ENCODE results near the gene BRI3.
"Not testable (repeated sequence)": the region's sequence is repeated elsewhere in the genome, so short reads cannot be mapped to it uniquely, and the experiment has no call there.

BRI3 gene

DNA sequence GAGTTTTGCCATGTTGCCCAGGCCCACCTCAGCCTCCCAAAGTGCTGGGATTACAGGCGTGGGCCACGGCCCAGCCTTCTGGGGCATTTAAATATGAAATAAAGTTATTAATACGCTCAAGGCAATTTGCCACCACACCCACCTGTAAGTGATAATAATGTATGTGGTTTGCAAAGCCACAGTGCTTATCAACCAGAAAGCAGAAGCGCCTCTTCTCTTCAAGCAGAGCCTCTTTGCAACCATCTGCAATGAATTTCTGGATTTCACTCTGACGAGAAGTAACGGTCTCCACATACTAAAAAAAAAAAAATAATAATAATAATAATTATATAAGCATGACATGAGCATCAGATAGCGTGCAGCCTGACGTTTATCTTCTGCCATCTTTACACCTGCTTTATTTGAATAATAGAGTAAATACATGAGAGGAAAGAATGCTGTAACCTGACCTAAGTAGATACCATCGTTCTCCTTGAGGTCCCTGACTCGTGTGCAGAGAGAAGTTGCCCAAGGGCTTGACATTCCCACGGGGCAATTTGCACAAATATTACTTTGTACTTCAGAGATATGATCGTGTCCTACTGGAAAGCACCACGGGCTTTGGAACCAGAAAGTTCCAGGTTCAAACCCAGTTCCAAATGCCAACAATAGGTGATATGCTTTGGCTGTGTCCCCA is 34.0 kb downstream of the BRI3 start:
- H3K27me3 ChIP-seq (ENCODE audit: control insufficient read depth in 1 of 2, insufficient read depth in 2 of 2, low read length in 2 of 2): no peaks in the 10 kb centered on the region
- H3K4me1 ChIP-seq (ENCODE audit: control insufficient read depth, insufficient read depth, low read length): no peaks in the 10 kb centered on the region
- H3K9ac ChIP-seq (ENCODE audit: low read length in 2 of 2): no peak overlapping the region
- no peak overlapping the region for H3K4me3 ChIP-seq (ENCODE audit: low read length in 2 of 2)
- no peaks in the 10 kb centered on the region for H3K9me3 ChIP-seq (ENCODE audit: control insufficient read depth in 2 of 2, low read length in 2 of 2)
- no peak overlapping the region for H3K27ac ChIP-seq (ENCODE audit: low read length)
- no peaks in the 10 kb centered on the region for H3K36me3 ChIP-seq (ENCODE audit: control insufficient read depth in 2 of 2, insufficient read depth in 2 of 2, low read length in 2 of 2)

DNA sequence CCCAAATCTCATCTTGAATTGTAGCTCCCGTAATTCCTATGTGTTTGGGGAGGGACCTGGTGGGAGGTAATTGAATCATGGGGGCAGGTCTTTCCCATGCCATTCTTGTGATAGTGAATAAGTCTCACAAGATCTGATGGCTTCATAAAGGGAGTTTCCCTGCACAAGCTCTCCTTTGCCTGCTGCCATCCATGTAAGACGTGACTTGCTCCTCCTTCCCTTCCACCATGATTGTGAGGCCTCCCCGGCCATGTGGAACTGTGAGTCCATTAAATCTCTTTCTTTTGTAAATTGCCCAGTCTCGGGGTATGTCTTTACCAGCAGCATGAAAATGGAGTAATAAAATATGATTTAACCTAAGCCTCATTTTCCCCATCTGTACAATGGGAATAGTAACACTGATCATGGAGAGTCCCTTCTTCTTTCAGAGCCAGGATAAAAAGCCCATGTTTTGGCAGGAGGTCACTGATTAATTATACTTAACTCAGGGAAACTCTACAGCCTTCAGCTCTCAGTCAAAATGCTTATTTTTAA is 34.6 kb downstream of the BRI3 start:
- not testable (repeated sequence) for H3K9me3 ChIP-seq (ENCODE audit: control insufficient read depth in 2 of 2, low read length in 2 of 2); H3K4me3 ChIP-seq (ENCODE audit: low read length in 2 of 2); H3K4me1 ChIP-seq (ENCODE audit: control insufficient read depth, insufficient read depth, low read length); H3K36me3 ChIP-seq (ENCODE audit: control insufficient read depth in 2 of 2, insufficient read depth in 2 of 2, low read length in 2 of 2); H3K9ac ChIP-seq (ENCODE audit: low read length in 2 of 2); H3K27me3 ChIP-seq (ENCODE audit: control insufficient read depth in 1 of 2, insufficient read depth in 2 of 2, low read length in 2 of 2); H3K27ac ChIP-seq (ENCODE audit: low read length)

DNA sequence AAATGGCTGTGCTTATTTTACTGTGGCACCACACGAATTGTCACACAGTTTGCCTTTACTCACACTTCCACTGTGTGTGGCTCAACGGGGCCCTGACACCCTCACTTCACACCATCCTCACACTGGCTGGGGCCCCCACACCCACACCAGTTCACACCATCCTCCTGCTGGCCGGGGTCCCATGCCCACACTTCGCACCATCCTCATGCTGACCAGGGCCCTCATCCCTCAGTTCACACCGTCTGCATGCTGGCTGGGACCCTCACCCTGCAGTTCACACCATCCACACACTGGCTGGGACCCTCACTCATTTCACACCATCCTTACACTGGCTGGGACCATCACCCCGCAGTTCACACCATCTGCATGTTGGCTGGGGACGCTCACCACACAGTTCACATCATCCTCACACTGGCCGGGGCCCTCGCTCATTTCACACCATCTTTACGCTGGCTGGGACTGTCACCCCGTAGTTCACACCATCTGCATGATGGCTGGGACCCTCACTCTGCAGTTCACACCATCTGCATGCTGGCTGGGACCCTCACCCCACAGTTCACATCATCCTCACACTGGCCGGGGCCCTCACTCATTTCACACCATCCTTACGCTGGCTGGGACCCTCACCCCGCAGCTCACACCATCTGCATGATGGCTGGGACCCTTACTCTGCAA is 36.0 kb downstream of the BRI3 start:
- no peaks in the 10 kb centered on the region for H3K4me1 ChIP-seq (ENCODE audit: control insufficient read depth, insufficient read depth, low read length)
- H3K4me3 ChIP-seq (ENCODE audit: low read length in 2 of 2): no peak overlapping the region
- H3K27me3 ChIP-seq (ENCODE audit: control insufficient read depth in 1 of 2, insufficient read depth in 2 of 2, low read length in 2 of 2): peaks cover 3% of the 10 kb centered on the region in 2 donors
- no peak overlapping the region for H3K27ac ChIP-seq (ENCODE audit: low read length)
- no peak overlapping the region for H3K9ac ChIP-seq (ENCODE audit: low read length in 2 of 2)
- peaks cover 0 to 3% of the 10 kb centered on the region in 2 donors for H3K36me3 ChIP-seq (ENCODE audit: control insufficient read depth in 2 of 2, insufficient read depth in 2 of 2, low read length in 2 of 2)
- peaks cover 0 to 4% of the 10 kb centered on the region in 2 donors for H3K9me3 ChIP-seq (ENCODE audit: control insufficient read depth in 2 of 2, low read length in 2 of 2)

GRCh38 chr7:98319176-98319575 is 37.7 kb downstream of the BRI3 start:
- Histone ChIP-seq H3K9ac (ENCODE audit: low read length in 2 of 2) (no peak overlapping the region), H3K4me3 (ENCODE audit: low read length in 2 of 2) (no peak overlapping the region), H3K27ac (ENCODE audit: low read length) (no peak overlapping the region), H3K27me3 (ENCODE audit: control insufficient read depth in 1 of 2, insufficient read depth in 2 of 2, low read length in 2 of 2) (peaks cover 3% of the 10 kb centered on the region in 2 donors), H3K36me3 (ENCODE audit: control insufficient read depth in 2 of 2, insufficient read depth in 2 of 2, low read length in 2 of 2) (peaks cover 0 to 3% of the 10 kb centered on the region in 2 donors), H3K4me1 (ENCODE audit: control insufficient read depth, insufficient read depth, low read length) (no peaks in the 10 kb centered on the region), H3K9me3 (ENCODE audit: control insufficient read depth in 2 of 2, low read length in 2 of 2) (peaks cover 0 to 4% of the 10 kb centered on the region in 2 donors)

DNA sequence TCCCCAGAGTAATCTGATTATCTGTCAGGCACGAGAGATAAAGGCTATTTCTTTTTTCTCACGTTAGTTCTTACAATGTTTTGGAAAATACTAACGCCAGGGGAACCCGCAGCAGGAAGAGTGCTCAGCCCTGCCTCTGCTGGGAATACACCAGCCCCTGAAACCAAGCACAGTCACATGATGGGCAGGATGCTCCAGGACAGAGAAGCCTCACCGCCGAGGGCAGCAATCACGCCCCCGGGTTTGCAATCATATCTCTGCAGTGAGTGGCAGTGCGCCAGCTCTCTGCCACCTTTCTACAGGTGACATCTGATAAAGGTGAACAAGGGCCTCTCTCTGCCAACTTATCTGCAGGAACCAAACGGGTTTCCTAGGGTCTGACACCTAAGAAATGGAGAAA is 39.8 kb downstream of the BRI3 start:
- Histone ChIP-seq H3K9ac (ENCODE audit: low read length in 2 of 2) (no peak overlapping the region), H3K9me3 (ENCODE audit: control insufficient read depth in 2 of 2, low read length in 2 of 2) (peaks cover 0 to 4% of the 10 kb centered on the region in 2 donors), H3K4me1 (ENCODE audit: control insufficient read depth, insufficient read depth, low read length) (no peaks in the 10 kb centered on the region), H3K36me3 (ENCODE audit: control insufficient read depth in 2 of 2, insufficient read depth in 2 of 2, low read length in 2 of 2) (peaks cover 0 to 3% of the 10 kb centered on the region in 2 donors), H3K27me3 (ENCODE audit: control insufficient read depth in 1 of 2, insufficient read depth in 2 of 2, low read length in 2 of 2) (peaks cover 3% of the 10 kb centered on the region in 2 donors), H3K4me3 (ENCODE audit: low read length in 2 of 2) (no peak overlapping the region), H3K27ac (ENCODE audit: low read length) (no peak overlapping the region)

DNA sequence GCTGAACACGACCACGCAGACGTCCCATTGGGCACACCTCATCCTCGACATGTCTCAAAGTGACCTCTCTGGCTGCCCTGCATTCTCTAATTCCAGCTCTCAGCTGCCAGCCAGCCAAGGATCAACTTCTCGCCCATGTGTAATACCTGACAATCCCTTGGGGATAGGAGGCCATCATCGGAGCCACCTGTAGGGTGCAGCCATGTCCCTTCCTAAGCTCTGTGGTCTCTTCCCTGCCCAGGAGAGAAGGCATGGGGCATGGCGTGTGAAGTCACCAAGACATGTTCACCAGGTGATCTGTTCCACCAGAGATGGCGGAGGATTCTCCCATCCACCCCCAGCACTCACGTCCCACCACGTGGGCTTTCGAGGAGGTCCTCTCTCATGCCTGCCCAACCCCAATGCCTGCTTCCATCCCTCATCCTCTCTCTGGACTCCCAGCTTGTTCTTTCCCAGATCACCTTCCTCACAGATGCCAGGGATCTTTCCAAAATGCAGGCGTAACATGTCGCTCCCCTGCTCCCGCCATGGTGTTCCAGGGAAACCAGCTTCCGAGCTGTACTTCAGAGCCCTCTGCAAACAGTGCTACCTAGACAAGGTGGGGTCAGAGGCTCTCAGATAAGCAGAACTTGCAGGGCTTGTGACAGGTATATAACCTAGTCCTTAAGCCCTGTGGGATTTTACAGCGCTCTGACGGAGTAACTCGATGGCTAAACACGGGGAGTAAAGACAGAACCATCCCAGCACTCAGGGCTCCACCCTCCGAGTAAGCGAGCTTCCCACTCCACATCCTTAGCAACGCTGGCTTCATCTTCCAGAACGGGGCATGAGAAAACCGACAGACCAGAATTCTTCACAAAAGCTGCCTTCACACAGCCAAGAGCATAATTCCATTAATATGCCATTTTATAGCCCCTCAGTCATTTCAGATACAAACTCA is 41.1 kb downstream of the BRI3 start:
- peaks cover 0 to 3% of the 10 kb centered on the region in 2 donors for H3K36me3 ChIP-seq (ENCODE audit: control insufficient read depth in 2 of 2, insufficient read depth in 2 of 2, low read length in 2 of 2)

DNA sequence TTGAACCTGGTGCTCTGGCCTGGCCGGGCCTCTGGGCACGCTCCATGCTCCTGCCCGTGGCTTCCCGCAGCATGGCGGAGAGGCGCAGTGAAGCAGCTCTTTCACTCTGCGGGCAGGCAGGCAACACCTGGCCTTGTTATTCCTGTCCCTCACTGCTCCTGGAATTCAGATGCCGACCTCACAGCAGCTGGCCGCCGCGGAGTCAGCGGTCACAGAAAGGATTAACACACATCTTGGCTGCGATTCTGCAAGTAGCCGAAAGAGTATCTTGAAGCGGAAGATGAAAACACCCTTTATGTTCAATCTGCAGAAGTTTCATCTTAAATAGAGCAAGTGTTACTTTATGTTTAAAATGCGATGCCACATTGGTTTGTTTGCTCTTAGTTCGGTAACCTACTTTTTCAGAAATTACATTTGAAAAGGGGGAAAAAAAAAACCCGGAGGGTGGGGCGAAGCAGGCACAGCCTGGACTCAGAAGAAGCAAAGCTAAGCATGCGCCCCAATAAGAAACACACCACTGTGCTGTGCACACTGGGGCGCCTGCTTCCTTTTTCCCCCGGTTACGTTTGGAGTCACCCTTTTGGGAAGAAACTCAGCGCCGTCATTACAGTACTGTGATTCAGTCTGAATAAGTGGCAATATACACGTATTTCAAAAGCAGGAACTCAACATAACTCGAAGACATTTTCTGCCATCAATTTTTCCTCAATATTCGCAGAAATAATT is 42.3 kb downstream of the BRI3 start:
- Histone ChIP-seq H3K27ac (ENCODE audit: low read length) (no peak overlapping the region), H3K4me3 (ENCODE audit: low read length in 2 of 2) (peak overlapping the region in 1 of 2 donors; percentile 29), H3K4me1 (ENCODE audit: control insufficient read depth, insufficient read depth, low read length) (no peaks in the 10 kb centered on the region), H3K36me3 (ENCODE audit: control insufficient read depth in 2 of 2, insufficient read depth in 2 of 2, low read length in 2 of 2) (peaks cover 0 to 3% of the 10 kb centered on the region in 2 donors), H3K9me3 (ENCODE audit: control insufficient read depth in 2 of 2, low read length in 2 of 2) (peaks cover 0 to 6% of the 10 kb centered on the region in 2 donors), H3K27me3 (ENCODE audit: control insufficient read depth in 1 of 2, insufficient read depth in 2 of 2, low read length in 2 of 2) (peaks cover 3 to 6% of the 10 kb centered on the region in 2 donors), H3K9ac (ENCODE audit: low read length in 2 of 2) (no peak overlapping the region)

More for the DNA sequence above, 41.1 kb downstream of the BRI3 start:
- Histone ChIP-seq H3K27ac (ENCODE audit: low read length) (no peak overlapping the region), H3K4me3 (ENCODE audit: low read length in 2 of 2) (no peak overlapping the region), H3K4me1 (ENCODE audit: control insufficient read depth, insufficient read depth, low read length) (no peaks in the 10 kb centered on the region), H3K9me3 (ENCODE audit: control insufficient read depth in 2 of 2, low read length in 2 of 2) (peaks cover 0 to 5% of the 10 kb centered on the region in 2 donors), H3K9ac (ENCODE audit: low read length in 2 of 2) (no peak overlapping the region), H3K27me3 (ENCODE audit: control insufficient read depth in 1 of 2, insufficient read depth in 2 of 2, low read length in 2 of 2) (peaks cover 3% of the 10 kb centered on the region in 2 donors)

GRCh38 chr7:98324782-98325181 is 43.3 kb downstream of the BRI3 start:
- peaks cover 0 to 3% of the 10 kb centered on the region in 2 donors for H3K36me3 ChIP-seq (ENCODE audit: control insufficient read depth in 2 of 2, insufficient read depth in 2 of 2, low read length in 2 of 2)
- peaks cover 0 to 6% of the 10 kb centered on the region in 2 donors for H3K9me3 ChIP-seq (ENCODE audit: control insufficient read depth in 2 of 2, low read length in 2 of 2)
- no peak overlapping the region for H3K27ac ChIP-seq (ENCODE audit: low read length)
- no peak overlapping the region for H3K4me3 ChIP-seq (ENCODE audit: low read length in 2 of 2)
- no peak overlapping the region for H3K9ac ChIP-seq (ENCODE audit: low read length in 2 of 2)
- H3K4me1 ChIP-seq (ENCODE audit: control insufficient read depth, insufficient read depth, low read length): no peaks in the 10 kb centered on the region
- H3K27me3 ChIP-seq (ENCODE audit: control insufficient read depth in 1 of 2, insufficient read depth in 2 of 2, low read length in 2 of 2): peaks cover 3 to 6% of the 10 kb centered on the region in 2 donors

GRCh38 chr7:98329100-98329790 is 47.8 kb downstream of the BRI3 start:
- H3K9me3 ChIP-seq (ENCODE audit: control insufficient read depth in 2 of 2, low read length in 2 of 2): peaks cover 0 to 2% of the 10 kb centered on the region in 2 donors
- no peaks in the 10 kb centered on the region for H3K4me1 ChIP-seq (ENCODE audit: control insufficient read depth, insufficient read depth, low read length)
- H3K27ac ChIP-seq (ENCODE audit: low read length): no peak overlapping the region
- no peak overlapping the region for H3K9ac ChIP-seq (ENCODE audit: low read length in 2 of 2)
- H3K4me3 ChIP-seq (ENCODE audit: low read length in 2 of 2): no peak overlapping the region
- H3K36me3 ChIP-seq (ENCODE audit: control insufficient read depth in 2 of 2, insufficient read depth in 2 of 2, low read length in 2 of 2): no peaks in the 10 kb centered on the region
- H3K27me3 ChIP-seq (ENCODE audit: control insufficient read depth in 1 of 2, insufficient read depth in 2 of 2, low read length in 2 of 2): peaks cover 0 to 3% of the 10 kb centered on the region in 2 donors
